HG03066 (cell line): Measurements from ENCODE around the gene NCKAP5.
"Not testable (repeated sequence)": the region's sequence is repeated elsewhere in the genome, so short reads cannot be mapped to it uniquely, and the experiment has no call there.

Experiments used
- ATAC-seq: cut with Tn5 transposase; IDR thresholded peaks from one replicate; pipeline ENCODE4 v1.9.1; 2021; ENCODE audit warnings: low read depth; ENCODE audit not compliant: unreplicated experiment

Gene NCKAP5

DNA sequence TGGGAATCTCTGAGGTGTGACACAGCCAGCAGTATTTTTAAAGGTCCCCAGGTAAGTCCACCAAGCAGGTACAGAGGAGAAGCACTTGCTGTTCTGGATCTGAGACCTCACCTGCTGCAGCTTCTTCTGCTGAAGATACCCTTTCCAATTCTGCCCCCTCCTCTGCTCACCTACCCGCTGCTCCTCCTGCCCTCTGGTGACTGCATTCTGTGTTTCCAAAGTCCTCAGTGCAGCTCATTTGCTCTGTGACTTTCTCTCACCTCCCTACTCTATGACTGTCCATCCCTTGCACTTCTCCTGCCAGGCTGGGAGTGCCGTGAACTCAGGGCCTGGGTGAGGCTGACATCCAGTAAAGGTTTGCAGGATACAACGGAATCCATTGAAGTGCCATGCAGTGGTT, 693.1 kb downstream of the NCKAP5 start:
- ATAC-seq, result no peak

DNA sequence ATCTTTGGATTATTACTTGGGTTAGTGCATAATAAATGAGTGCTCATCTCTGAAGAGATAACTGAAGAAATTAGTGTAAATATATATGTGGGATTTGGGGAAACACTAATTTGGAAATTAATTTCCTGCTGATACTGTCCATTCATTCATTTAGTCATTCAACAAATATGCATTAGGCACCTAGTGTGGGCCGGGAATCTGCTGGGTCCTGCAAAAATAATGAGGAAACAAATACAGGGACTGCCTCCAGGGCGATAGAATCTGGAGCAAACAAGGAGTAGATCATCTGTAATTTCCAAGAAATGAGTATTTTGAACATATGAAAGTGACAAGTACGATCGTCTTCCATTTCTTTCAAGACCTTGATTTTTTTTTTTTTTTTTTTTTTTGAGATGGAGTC, 694.5 kb downstream of the NCKAP5 start:
- ATAC-seq, result no peak

DNA sequence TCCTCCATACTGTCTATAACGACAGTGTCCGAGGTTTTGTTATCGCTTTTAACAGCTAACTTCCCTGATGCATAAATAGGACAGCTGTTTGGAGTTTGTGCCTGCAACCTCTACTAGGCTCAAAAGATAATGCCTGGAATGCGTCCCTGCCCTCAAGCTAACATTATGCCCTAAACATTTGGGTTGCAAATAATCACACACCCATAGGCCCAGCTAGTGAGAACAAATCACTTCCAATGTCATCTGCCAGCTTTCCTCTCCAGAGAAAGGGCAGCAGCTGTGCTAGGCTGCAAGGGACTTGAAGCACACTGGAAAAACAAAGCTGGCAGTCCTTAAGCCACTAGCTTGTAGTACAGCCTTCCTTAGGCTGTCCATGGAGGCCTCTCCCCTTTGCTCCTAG, 696.4 kb downstream of the NCKAP5 start:
- ATAC-seq, result no peak

DNA sequence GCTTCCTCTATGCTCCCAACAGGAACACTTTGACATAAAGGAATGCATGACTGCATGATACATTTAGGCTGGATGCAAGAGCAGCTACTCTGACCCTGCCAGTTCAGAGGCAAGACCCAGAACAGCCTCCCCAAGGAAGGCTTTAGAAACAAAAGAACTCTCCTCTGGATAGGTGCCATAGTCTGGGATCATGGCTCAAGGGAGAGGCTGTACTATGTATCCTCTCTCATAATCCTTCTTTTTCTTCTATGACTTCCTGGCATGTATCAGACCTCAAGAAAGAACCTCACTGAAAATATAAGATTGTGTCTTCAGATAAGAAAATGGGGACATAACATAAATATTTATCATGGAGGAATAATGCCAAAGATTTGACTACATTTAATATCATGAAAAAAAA, 704.3 kb downstream of the NCKAP5 start:
- no peak for ATAC-seq

DNA sequence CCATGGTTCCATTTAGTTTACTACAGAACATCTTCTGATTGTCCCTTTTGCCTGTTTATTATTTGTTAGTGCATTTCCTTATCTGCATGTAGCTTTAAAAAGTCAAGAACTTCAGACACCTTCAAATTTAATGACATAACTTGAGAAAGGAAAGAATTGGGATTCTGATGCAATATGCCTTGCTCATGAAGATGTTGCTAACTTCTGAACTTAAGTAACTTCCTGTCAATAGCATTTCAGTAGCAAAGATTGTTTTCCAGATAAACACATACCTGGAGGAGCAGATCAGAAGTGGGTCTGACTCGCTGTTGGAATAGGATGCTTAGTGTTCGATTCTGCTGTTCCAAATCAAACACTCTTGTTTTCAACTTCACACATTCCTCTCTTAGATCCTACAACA, 708.0 kb downstream of the NCKAP5 start:
- no peak for ATAC-seq

DNA sequence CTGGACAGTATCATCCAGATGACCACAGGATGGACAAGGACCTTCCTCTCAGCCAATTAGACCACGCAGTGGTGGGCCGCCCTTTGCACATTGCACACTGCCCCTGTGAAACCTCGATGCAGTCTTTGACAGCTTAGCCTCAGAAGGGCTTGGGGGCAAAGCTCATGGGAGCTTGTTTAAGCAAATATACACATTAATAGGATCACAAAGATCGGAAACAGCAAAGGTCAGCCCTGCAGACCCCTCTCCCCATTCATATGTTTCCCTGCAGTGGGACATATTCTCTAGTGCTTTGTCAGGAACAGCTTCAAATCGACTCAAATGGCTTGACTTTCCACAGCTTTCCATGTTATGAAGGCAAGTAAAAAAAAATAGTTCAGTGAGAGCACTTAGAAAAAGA, 708.7 kb downstream of the NCKAP5 start:
- ATAC-seq, result no peak

DNA sequence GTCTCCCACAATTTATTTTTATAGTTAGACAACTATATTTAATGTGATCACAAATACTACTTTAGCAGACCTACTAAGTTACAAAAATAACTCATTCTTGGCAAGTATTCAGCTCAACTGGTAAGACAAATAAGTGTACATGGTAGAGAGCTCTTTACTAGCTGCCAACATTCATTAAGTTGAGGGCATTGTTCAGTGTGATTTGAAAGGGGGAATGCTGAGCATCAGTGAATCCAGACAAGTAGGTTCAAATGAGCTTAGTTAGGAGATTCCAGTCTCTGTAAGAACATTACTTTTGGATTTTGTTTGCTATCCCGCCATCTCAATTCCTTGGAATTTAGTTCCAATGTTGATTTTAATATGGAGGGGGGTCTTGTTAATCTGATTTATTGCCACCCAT, 710.9 kb downstream of the NCKAP5 start:
- no peak for ATAC-seq

DNA sequence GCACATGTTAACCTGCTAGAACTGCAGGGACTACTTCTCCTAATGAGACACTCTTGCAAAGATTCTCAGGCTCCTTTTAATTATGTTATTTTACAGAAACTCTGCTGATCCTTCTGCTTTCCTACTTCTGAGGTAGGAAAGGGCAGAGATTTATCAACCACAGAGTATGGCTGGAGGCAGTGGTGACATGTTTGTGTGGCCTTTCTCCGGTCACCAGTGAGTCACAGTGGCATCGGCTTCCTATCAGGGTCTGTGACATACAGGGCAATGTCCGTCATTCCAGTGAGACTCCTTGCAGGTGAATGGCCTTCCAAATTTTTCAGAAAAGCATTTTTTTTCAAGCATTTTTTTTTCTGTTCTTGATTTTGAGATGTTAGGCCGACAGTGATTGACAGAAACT, 717.6 kb downstream of the NCKAP5 start:
- no peak for ATAC-seq

DNA sequence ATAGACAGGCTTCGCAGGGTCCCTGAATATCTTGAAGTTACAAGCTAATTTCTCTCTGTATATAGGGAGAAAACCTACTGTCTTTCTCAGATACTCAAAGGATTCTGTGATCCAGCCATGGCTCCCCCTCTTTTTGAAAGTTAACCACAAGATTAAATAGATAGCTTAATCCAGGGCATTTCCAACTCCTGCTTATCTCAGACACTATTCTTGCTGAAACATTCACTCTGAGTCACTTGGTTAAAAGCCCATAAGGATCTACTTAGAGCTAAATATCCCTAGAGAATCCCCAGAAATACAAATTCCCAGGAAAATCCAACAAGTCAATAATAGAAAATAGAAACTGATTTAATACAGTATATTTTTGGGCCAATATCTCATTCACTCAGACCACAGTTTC, 719.1 kb downstream of the NCKAP5 start:
- no peak for ATAC-seq

DNA sequence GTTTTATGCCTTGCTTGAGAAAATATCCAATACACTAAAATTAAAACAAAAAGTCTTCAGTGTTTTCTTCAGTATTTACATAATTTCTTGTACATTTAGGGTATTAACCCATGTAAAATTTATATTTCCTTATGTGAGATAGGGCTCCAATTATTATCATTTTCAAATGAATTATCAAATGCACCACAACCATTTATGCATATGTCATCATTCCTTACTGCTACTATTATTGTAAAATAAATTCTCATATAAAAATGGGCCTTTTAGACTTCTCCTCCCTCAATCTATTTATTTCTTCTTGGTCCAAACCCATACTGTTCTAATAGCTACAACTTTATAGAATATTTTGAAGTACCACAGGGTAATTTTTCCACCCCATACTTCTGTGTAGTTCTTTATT, 722.9 kb downstream of the NCKAP5 start:
- ATAC-seq, result no peak

DNA sequence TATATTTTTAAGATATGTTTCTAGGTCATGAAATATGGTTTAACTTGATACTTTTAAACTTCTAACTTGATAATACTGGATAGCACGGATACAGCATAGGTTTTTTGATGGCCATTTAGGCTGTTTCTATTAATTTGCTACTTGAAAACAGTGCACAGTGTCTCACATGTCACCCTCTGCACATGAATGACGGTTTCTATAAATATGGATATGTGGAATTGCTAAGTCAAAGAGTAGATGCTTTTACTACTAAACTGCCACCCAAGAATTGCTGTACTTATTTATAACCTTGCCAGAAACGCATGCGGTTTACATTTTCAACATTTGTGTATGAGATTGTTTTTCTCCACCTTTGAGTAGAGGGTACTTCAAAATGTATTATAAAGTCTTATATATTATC, 723.7 kb downstream of the NCKAP5 start:
- no peak for ATAC-seq

DNA sequence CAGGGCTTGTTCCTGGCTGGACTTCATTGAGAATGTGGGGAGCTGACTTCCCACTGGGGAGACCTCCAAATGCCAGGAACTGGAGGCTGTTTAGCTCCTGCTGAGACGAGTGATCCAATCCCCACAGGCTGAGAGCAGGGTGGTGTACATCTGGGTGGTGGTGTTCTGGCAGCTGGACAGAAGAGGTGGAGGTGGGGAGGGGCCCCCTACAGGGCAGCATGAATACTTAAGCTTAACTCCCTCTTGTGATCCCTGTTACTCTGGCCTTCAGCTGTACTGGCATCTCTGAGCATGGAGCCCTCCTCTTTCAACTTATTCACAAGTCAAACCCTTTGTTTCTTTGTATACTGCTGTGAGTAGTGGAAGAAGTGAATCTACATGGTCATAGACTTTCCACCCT, 730.5 kb downstream of the NCKAP5 start:
- ATAC-seq, result no peak

DNA sequence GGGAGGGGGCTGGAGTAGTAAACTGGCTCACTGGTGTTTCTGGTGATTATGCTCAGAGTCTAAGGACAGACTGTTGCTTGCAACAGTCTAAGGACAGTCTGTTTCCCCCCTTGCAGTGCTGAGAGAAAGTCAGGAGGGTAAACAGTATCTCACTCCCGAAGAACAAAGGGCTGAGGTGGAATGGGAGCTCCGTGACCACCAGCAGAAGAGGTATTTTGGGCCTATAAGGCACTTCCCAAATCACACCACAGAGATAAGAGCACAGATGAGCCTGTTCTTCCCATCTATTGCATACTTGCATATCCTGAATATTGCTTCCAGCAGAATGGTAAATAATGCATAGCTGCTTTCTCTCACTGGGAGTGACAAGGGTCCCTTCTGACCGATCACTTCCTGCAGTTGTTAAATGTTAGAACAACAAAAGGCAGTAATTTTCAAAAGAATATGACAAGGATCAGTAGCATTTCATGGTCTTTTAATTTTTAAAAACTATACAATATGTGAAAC, 737.9 kb downstream of the NCKAP5 start:
- no peak for ATAC-seq

DNA sequence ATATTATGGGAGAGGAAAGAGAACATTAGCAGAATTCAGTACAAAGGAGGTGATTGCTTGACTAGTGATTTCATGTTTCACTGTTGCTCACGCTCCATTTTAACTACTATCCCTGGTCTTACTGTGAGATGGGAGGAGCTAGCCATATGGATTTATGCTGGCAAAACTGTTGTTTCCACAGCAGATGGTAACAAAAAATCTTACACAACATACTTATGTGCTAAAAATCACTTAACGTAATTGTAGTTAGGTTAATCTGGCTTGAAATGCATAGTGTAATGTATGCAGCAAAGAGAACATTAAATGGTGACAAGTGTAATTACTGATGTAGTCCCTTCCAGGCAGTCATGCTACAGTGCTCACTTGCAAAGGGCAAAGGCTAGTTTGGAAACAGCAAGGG, 742.7 kb downstream of the NCKAP5 start:
- no peak for ATAC-seq

DNA sequence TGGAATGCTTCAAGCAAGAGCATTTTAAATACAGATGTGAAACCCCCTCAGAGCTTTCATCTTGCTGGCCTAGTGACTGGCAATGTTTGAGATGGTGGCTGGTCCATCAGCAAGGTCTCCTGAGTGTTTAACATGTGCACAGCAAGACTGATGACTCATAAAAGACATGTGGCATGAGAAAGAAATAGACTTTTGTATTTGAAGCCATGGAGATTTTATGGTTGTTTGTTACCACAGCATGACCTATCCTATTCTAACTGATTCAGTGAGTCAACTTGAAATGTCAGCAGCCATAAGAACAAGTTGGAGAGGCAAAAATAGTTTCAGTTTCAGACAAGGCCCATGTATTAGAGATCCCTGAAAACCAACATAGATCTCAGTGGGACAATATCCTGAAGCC, 743.5 kb downstream of the NCKAP5 start:
- ATAC-seq, result no peak

DNA sequence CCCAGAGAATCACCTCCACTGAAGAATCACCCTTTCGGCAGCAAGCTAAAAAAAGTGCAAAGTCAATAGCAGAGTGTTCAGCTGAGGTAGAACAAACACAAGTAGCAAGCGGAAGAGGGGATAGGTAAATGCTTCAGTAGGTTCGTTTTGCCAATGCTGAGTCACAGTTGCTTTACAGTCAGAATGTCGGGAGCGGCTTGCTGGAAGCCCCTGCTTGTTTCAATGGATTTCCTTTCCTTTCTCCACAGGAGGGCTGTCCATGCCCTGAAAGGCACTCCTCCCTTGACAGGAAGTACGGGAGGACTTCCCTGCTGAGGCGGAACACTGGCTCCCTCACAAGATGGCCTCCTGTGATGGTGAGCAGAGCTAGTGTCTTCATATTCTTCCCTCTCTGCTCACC, 752.0 kb downstream of the NCKAP5 start:
- no peak for ATAC-seq

DNA sequence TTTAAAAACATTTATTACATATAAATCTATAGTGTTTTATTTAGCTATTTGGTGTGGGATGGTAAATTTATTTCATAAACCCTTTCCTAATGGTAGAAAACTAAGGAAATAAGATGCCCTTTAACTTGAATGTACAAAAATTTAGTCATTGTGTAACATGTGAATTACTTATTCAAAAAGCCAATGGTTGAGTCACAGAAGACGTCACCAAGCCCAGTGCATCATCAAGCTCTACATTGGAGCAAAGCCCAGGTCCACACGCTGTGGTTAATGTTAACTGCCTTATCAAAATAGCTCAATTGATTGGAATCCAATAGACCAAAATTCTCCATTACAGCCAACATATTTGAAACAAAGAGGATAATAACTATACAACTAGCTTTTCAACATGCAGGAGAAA, 752.7 kb downstream of the NCKAP5 start:
- ATAC-seq, result no peak

DNA sequence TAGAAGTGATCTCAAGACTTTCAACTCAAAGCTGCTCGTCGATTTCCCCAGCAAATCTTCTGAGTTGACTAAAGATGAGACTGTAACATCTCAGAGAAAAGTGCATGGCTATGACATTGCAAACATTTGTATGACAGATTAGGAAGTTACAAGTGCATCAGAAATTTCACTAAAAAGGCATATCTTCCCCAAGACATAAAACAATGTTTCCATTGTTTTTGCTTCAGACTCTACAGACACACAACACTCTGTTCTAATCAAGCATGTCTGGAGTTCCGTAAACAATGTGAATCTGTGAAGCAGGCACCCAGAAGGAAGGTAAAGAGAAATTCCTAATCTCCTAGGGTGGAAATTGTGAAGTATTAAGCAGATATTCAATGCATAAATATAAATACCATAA, 753.6 kb downstream of the NCKAP5 start:
- ATAC-seq, result no peak

DNA sequence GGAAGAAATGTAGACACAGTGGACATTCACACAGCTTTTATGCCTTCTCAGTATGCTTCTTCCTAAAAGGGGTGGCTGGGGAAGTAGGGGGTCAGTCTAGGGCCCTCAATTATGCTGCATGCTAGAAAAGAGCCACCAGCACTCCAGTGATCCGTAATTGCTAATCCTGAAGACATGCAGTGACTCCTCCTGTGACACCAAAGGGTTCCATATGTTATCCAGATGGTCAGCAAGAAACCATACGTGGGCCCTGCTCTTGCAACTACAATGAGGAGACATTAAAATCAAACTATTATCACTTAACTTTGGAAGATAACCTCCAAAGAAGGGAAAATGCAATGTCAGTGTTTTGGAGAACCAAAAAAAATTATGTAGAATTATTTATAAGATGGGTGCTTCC, 754.8 kb downstream of the NCKAP5 start:
- no peak for ATAC-seq

DNA sequence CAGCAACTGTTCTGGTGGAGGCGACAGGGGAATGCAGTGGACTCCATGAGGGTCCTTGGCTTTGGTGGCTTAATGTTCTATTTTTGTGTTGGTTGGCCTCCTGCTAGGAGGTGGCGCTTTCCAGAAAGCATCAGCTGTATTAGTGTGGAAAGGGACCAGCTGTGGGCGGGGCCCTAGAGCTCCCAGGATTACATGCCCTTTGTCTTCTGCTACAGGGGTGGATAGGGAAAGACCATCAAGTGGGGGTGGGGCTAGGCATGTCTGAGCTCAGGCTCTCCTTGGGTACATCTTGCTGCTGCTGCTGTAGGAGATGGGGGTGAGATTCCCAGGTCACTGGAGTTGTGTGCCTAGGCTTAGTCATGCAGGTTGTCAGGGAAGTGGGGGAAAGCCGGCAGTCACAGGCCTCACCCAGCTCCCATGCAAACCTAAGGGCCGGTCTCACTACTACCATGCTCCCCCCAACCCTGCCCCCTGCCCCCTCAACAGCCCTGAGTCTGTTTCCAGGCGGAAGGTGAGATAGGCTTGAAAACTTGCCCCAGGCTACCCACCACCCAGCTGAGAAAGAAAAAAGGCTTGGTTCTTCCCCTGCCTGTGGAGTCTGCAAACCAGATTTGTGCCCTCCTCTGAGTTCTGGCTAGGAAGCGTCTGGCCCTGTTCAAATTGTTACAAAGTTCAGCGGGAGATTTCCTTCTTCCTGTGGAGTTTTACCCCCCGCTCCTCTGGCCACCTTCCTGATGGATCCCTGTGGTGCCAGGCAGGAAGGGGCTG, 756.9 kb downstream of the NCKAP5 start:
- no peak for ATAC-seq

DNA sequence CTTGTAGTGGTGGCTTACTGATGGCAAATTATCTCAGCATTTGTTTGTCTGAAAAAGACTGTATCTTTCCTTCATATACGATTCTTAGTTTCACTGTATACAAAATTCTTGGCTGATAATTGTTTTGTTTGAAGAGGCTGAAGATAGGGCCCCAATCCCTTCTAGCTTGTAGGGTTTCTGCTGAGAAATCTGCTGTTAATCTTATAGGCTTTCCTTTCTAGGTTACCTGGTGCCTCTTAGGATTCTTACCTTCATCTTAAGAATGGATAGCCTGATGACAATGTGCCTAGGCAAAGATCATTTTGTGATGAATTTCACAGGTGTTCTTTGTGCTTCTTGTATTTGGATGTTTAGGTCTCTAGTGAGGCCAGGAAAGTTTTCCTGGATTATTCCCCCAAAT, 758.3 kb downstream of the NCKAP5 start:
- ATAC-seq, result not testable (repeated sequence)

DNA sequence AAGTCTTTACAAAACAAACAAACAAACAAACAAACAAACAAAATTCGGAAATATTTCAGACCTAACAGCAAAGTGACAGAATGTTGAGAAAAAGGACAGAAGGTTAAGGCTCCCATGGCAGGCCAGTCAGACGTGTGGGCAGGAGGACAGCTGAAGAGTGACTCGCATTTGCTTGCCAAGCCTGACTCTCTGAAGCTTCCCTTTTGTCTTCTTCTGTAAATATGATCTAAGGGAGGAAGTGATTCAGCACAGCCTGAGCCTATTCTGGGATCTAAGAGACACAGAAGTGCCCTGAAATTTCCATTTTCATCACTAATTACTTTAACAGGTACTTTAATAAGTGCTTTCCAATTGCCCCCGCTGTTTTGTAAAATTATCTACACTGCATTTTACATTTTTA, 764.2 kb downstream of the NCKAP5 start:
- ATAC-seq, result no peak

DNA sequence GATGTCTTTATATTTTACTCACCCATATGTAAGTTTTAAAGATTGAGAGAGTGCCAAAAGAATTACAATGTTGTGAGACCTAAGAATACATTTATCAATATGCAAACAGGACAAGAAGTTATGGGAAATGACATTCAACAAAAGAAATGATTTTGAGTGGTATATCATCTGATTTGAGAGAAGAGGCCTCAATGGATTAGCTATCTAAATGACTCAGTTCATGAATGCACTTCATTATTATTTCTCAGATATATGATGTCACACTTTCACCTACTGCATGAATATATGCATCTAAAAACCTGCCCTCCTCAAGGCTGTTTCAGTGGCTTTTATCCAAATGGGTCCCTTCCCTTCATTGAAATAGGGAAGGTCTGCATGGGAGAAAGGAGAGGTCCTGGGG, 769.9 kb downstream of the NCKAP5 start:
- ATAC-seq, result no peak
